Calu3 (cell line): Measurements from ENCODE around the gene HAUS6. TPM values are rescaled to one million over a fixed set of nuclear protein-coding genes. Genes with fewer than 3 reads are reported as not detected.
"Not testable (repeated sequence)": the region's sequence is repeated elsewhere in the genome, so short reads cannot be mapped to it uniquely, and the experiment has no call there.

Experiments
- BruUV-seq: library from RNA; stranded (reverse); fragments of 400-500 nt; replicated peaks from 2 replicates; lab custom pipeline; 2021; lab: Mats Ljungman, UMichigan
- CTCF ChIA-PET: fragments of 300-600 bp; sonication (Branson Sonifier 250); formaldehyde crosslinking; loops from one replicate; lab custom pipeline; 2022; ENCODE audit warnings: antibody characterized with exemption; lab: Charles Lee
- DNase-seq: peaks from one replicate; pipeline ENCODE4 v3.0.0; 2022
- H3K27ac Mint-ChIP-seq: one replicate; pipeline ENCODE4 v1.8.0; 2022; ENCODE audit warnings: mixed read lengths; ENCODE audit not compliant: unreplicated experiment
- H3K27me3 Mint-ChIP-seq: one replicate; pipeline ENCODE4 v1.8.0; 2022; ENCODE audit warnings: mixed read lengths; ENCODE audit not compliant: unreplicated experiment
- H3K36me3 Mint-ChIP-seq: one replicate; pipeline ENCODE4 v1.8.0; 2022; ENCODE audit warnings: mild to moderate bottlenecking, moderate library complexity, mixed read lengths; ENCODE audit not compliant: insufficient read depth, unreplicated experiment
- H3K4me1 Mint-ChIP-seq: one replicate; pipeline ENCODE4 v1.8.0; 2022; ENCODE audit warnings: mild to moderate bottlenecking, low read depth, mixed read lengths; ENCODE audit not compliant: unreplicated experiment
- H3K4me3 Mint-ChIP-seq: one replicate; pipeline ENCODE4 v1.8.0; 2022; ENCODE audit warnings: mild to moderate bottlenecking, low read depth, moderate library complexity, mixed read lengths; ENCODE audit not compliant: unreplicated experiment
- H3K9me3 Mint-ChIP-seq: one replicate; pipeline ENCODE4 v1.8.0; 2022; ENCODE audit warnings: low read depth, mixed read lengths; ENCODE audit not compliant: unreplicated experiment
- intact Hi-C: fragments of 100-400 bp; cut with micrococcal nuclease; formaldehyde crosslinking; loops from one replicate; pipeline ENCODE4 v1.10.0; 2022; ENCODE audit not compliant: unreplicated experiment
- total RNA-seq: library from RNA; stranded (reverse); gene quantifications from 2 replicates; pipeline ENCODE4 v1.2.3, GENCODE V29; 2022
- TF ChIP-seq, protein P1 (sequence below): fragments of 200-600 bp; IDR thresholded peaks from one replicate; pipeline ENCODE4 v1.8.0; 2022; ENCODE audit warnings: antibody characterized with exemption; ENCODE audit not compliant: unreplicated experiment

Gene HAUS6
- total RNA-seq, 1 experiment from 2014 or later = 15.7 TPM

DNA sequence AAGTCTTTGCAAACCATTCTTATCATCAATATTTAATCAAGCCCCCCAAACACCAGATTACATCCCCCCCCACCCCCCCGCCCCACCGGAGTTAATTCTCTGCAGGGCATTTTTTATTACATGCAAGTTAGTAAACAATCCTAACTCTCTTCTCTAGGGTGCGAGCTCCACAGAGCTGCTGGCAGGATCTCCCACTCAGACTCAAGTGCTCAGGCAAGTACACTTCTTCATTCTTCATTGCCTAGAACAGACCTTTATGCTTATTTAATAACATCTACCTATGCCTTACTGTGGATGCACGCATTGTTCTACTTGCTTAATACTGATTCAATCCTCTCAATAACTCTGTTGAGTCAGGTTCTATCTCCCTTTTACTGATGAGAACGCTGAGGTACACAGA is 79.6 kb downstream of the HAUS6 start:
- TF ChIP-seq, protein P1, sequence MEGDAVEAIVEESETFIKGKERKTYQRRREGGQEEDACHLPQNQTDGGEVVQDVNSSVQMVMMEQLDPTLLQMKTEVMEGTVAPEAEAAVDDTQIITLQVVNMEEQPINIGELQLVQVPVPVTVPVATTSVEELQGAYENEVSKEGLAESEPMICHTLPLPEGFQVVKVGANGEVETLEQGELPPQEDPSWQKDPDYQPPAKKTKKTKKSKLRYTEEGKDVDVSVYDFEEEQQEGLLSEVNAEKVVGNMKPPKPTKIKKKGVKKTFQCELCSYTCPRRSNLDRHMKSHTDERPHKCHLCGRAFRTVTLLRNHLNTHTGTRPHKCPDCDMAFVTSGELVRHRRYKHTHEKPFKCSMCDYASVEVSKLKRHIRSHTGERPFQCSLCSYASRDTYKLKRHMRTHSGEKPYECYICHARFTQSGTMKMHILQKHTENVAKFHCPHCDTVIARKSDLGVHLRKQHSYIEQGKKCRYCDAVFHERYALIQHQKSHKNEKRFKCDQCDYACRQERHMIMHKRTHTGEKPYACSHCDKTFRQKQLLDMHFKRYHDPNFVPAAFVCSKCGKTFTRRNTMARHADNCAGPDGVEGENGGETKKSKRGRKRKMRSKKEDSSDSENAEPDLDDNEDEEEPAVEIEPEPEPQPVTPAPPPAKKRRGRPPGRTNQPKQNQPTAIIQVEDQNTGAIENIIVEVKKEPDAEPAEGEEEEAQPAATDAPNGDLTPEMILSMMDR = no peak
- H3K4me1 Mint-ChIP-seq = no peaks in the 10 kb centered on the region
- no TSS peak for BruUV-seq
- DNase-seq = no peak
- H3K27me3 Mint-ChIP-seq = no peaks in the 10 kb centered on the region
- CTCF ChIA-PET = interaction anchor here (0.9 kb wide), 1 partner anchor 13 kb away, joined by 5 read pairs; no protein-coding TSS in a partner anchor
- no peak overlapping the region for H3K27ac Mint-ChIP-seq
- H3K36me3 Mint-ChIP-seq = no peaks in the 10 kb centered on the region
- H3K4me3 Mint-ChIP-seq = no peak overlapping the region
- H3K9me3 Mint-ChIP-seq = no peaks in the 10 kb centered on the region
- intact Hi-C loops = no loop called here

DNA sequence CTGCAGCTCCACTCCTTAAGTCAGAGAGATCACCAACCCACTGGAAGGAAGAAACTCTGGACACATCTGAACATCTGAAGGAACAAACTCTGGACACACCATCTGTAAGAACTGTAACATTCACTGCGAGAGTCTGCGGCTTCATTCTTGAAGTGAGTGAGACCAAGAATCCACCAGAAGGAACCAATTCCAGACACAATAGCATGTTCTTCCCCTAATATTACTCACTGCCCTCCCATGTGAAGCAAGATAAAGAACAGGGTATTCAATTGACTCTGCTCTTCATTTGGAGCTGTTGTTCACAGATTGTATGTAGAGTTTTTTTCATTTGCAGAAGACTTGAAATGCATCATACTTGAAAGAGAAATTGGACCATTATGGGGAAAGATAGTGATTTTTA is 80.5 kb downstream of the HAUS6 start:
- no peaks in the 10 kb centered on the region for H3K27me3 Mint-ChIP-seq
- no peaks in the 10 kb centered on the region for H3K4me1 Mint-ChIP-seq
- intact Hi-C loops = no loop called here
- no peak for DNase-seq
- no peak overlapping the region for H3K27ac Mint-ChIP-seq
- CTCF ChIA-PET = interaction anchor here (0.9 kb wide), 1 partner anchor 12 kb away, joined by 5 read pairs; no protein-coding TSS in a partner anchor
- TF ChIP-seq, protein P1 = no peak
- no peak overlapping the region for H3K4me3 Mint-ChIP-seq
- BruUV-seq = no TSS peak
- H3K9me3 Mint-ChIP-seq = no peaks in the 10 kb centered on the region
- no peaks in the 10 kb centered on the region for H3K36me3 Mint-ChIP-seq

DNA sequence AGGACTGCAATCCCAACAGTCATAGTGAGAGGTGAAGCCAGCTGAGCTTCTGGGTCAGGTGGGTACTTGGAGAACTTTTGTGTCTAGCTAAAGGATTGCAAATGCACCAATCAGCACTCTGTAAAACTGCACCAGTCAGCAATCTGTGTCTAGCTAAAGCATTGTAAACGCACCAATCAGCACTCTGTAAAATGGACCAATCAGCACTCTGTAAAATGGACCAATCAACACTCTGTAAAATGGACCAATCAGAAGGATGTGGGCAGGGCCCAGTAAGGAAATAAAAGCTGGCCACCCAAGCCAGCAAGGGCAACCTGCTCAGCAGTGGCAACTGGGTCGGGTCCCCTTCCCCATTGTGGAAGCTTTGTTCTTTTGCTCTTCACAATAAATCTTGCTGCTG is 81.1 kb downstream of the HAUS6 start:
- H3K36me3 Mint-ChIP-seq, H3K27me3 Mint-ChIP-seq, H3K4me3 Mint-ChIP-seq, intact Hi-C loops, BruUV-seq, H3K27ac Mint-ChIP-seq, H3K9me3 Mint-ChIP-seq, CTCF ChIA-PET, H3K4me1 Mint-ChIP-seq, DNase-seq: not testable (repeated sequence)

DNA sequence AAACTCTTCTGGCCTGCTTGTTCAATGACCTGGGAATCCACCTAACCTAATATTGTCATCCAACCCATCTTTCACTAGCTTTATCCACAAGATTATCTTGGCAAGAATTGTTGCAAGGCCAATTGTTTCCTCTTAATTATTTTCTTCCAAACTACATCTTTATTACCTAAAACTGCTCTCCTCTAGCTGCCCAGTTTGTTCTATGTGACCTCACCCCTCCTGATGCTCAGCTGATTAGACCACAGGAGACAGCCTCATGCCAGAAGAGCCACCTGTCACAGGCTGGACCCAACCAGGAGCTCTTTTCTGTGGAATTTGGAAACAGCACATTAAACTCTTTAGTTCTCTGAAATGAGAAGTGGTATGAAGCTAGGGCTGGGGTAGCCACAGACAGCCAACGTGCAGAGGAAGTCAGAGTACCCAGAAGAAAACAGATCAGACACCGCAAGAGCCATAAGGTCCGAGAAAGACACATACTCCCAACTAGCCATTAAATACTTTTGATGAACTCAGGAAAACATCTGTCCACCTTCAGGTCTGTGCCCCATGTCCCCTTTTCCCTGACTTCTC is 81.7 kb downstream of the HAUS6 start:
- TF ChIP-seq, protein P1 = no peak
- Mint-ChIP-seq H3K27ac (no peak overlapping the region), H3K9me3 (no peaks in the 10 kb centered on the region), H3K4me1 (no peaks in the 10 kb centered on the region), H3K36me3 (no peaks in the 10 kb centered on the region), H3K27me3 (no peaks in the 10 kb centered on the region), H3K4me3 (no peak overlapping the region)
- CTCF ChIA-PET = no interaction called here
- DNase-seq = no peak
- BruUV-seq = no TSS peak
- intact Hi-C loops = no loop called here

DNA sequence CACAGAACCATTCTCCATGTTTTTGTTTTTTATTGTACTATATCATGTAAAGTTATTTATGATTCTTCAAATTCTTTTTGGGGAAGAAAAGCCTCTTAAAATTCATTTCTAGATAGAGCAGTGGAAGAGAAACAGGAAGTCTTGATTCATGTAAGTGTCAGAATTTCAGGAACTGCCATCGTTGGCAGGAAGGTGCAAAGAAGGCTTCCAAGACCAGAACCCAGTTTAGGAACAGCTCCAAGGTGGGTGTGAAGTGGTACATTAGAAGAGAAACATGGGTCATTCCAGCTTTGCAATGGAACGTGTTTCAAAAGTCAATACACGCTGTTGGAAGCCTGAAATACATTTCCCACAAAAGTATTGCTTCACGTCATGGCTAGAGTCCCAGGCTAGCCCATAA is 84.5 kb downstream of the HAUS6 start:
- H3K9me3 Mint-ChIP-seq = no peaks in the 10 kb centered on the region
- no peaks in the 10 kb centered on the region for H3K36me3 Mint-ChIP-seq
- H3K27ac Mint-ChIP-seq = no peak overlapping the region
- no TSS peak for BruUV-seq
- H3K27me3 Mint-ChIP-seq = no peaks in the 10 kb centered on the region
- H3K4me3 Mint-ChIP-seq = no peak overlapping the region
- TF ChIP-seq, protein P1 = no peak
- DNase-seq = no peak
- CTCF ChIA-PET = interaction anchor here (0.7 kb wide), 1 partner anchor 1216 kb away, joined by 5 read pairs; no protein-coding TSS in a partner anchor
- no peaks in the 10 kb centered on the region for H3K4me1 Mint-ChIP-seq
- intact Hi-C loops = no loop called here
